GM23248 (cell line): ENCODE measurements around the gene COX7A2L. TPM values are rescaled to one million over a fixed set of nuclear protein-coding genes. Genes with fewer than 3 reads are reported as not detected.
A peak's percentile ranks its signal among the peaks of the same experiment; 100 is the strongest.

Source experiments
- DNase-seq: peaks from one replicate; pipeline ENCODE4 v3.0.0-alpha.2; 2015
- H2AFZ ChIP-seq: fragments of 200-600 bp; sonication (generic); 2 replicates; pipeline ENCODE4 v1.6.1; 2016; ENCODE audit warnings: antibody characterized with exemption
- H3F3A ChIP-seq: fragments of 200-600 bp; sonication (generic); 2 replicates; pipeline ENCODE4 v1.6.1; 2016; ENCODE audit warnings: mild to moderate bottlenecking, antibody characterized with exemption, mixed run types; ENCODE audit not compliant: insufficient read depth
- H3K27ac ChIP-seq: fragments of 200-600 bp; sonication (generic); 2 replicates; pipeline ENCODE4 v1.5.1; 2016; ENCODE audit warnings: mild to moderate bottlenecking
- H3K27me3 ChIP-seq: fragments of 200-600 bp; sonication (generic); replicated peaks from 2 replicates; pipeline ENCODE4 v1.6.1; 2016; ENCODE audit warnings: mild to moderate bottlenecking; ENCODE audit not compliant: insufficient read depth
- H3K36me3 ChIP-seq: fragments of 200-600 bp; sonication (generic); 2 replicates; pipeline ENCODE4 v1.6.1; 2016; ENCODE audit warnings: low read depth, mild to moderate bottlenecking
- H3K4me1 ChIP-seq: fragments of 200-600 bp; sonication (generic); 2 replicates; pipeline ENCODE4 v1.6.1; 2016; ENCODE audit warnings: mild to moderate bottlenecking; ENCODE audit not compliant: insufficient read depth
- H3K4me2 ChIP-seq: fragments of 200-600 bp; sonication (generic); one replicate; pipeline ENCODE4 v1.6.1; 2016; ENCODE audit warnings: mild to moderate bottlenecking; ENCODE audit not compliant: unreplicated experiment
- H3K4me3 ChIP-seq: fragments of 200-600 bp; sonication (generic); 2 replicates; pipeline ENCODE4 v1.5.1; 2016; ENCODE audit warnings: mild to moderate bottlenecking
- H3K79me2 ChIP-seq: fragments of 200-600 bp; sonication (generic); 2 replicates; pipeline ENCODE4 v1.6.1; 2016; ENCODE audit warnings: mild to moderate bottlenecking; ENCODE audit not compliant: insufficient read depth
- H3K9ac ChIP-seq: fragments of 200-600 bp; sonication (generic); 2 replicates; pipeline ENCODE4 v1.6.1; 2016; ENCODE audit warnings: mild to moderate bottlenecking
- H3K9me2 ChIP-seq: fragments of 200-600 bp; sonication (generic); 2 replicates; pipeline ENCODE4 v1.6.1; 2016; ENCODE audit warnings: mixed run types, mild to moderate bottlenecking, moderate library complexity; ENCODE audit not compliant: insufficient read depth
- H3K9me3 ChIP-seq: fragments of 200-600 bp; sonication (generic); one replicate; pipeline ENCODE4 v1.6.1; 2017; ENCODE audit warnings: low read depth
- H4K20me1 ChIP-seq: fragments of 200-600 bp; sonication (generic); 2 replicates; pipeline ENCODE4 v1.6.0; 2016; ENCODE audit not compliant: insufficient read depth
- EZH2 ChIP-seq: fragments of 200-600 bp; sonication (generic); IDR thresholded peaks from 2 replicates; pipeline ENCODE4 v1.6.1; 2018; ENCODE audit warnings: antibody characterized with exemption, mild to moderate bottlenecking; ENCODE audit not compliant: insufficient read depth, poor library complexity, severe bottlenecking
- EZH2phosphoT487 ChIP-seq: fragments of 200-600 bp; sonication (generic); IDR thresholded peaks from 2 replicates; pipeline ENCODE4 v1.6.1; 2018; ENCODE audit warnings: antibody characterized with exemption, moderate library complexity, mild to moderate bottlenecking, low read depth; ENCODE audit not compliant: insufficient read depth
- WGBS, 2 experiments: methylation state at CpG; one replicate each; pipeline ENCODE4 v1.1.6; 2015 to 2017; ENCODE audit warnings: low lambda C conversion rate in 2 of 2, low coverage in 1 of 2; ENCODE audit errors: missing lambda C conversion rate in 2 of 2; 5-methylcytosine and 5-hydroxymethylcytosine counted together
- in situ Hi-C: fragments of 300-500 bp; cut with MboI; formaldehyde crosslinking; loops from 2 replicates; pipeline ENCODE4 v1.15.0; 2020
- polyA plus RNA-seq: library from polyadenylated mRNA; unstranded; fragments of >200 nt; fragmentation: Nextera tagmentation; extraction: Ambion mirVana; gene quantifications from 2 replicates; pipeline ENCODE4 v1.2.1, GENCODE V29; 2016
- total RNA-seq: library from RNA; depleted of rRNA; stranded (reverse); fragments of >200 nt; shearing (Covaris generic); gene quantifications from 2 replicates; pipeline ENCODE4 v1.2.3, GENCODE V29; 2014

Gene COX7A2L
- total and polyA plus RNA-seq, 2 experiments from 2014 or later, result 166 to 202 TPM

- TF ChIP-seq EZH2phosphoT487, result no peak
- TF ChIP-seq EZH2, result no peak
- Histone ChIP-seq H3K36me3 (no peaks in the 10 kb centered on the region), H3K9me2 (no peaks in the 10 kb centered on the region), H3K4me1 (peaks cover 14% of the 10 kb centered on the region), H3F3A (peaks cover 6% of the 10 kb centered on the region; the same call in 1 of the 2 replicates), H3K4me2 (no peak overlapping the region), H3K27ac (no peak overlapping the region), H4K20me1 (no peaks in the 10 kb centered on the region), H3K27me3 (no peaks in the 10 kb centered on the region), H3K79me2 (peaks cover 13% of the 10 kb centered on the region), H3K9ac (no peak overlapping the region), H2AFZ (no peak overlapping the region), H3K9me3 (no peaks in the 10 kb centered on the region), H3K4me3 (no peak overlapping the region)
- WGBS, 2 experiments, result 22 to 27% methylated on average over 3 of the region's 3 CpGs
- no peak for DNase-seq
- in situ Hi-C loops, result no loop called here
Measured at GRCh38 chr2:42364658-42365057, 3.6 kb upstream of the COX7A2L start.

GRCh38 chr2:42363413-42363812 is 2.4 kb upstream of the COX7A2L start:
- Histone ChIP-seq H3K36me3 (no peaks in the 10 kb centered on the region), H2AFZ (no peak overlapping the region), H3K27ac (no peak overlapping the region), H3K4me3 (no peak overlapping the region), H3K79me2 (peaks cover 26% of the 10 kb centered on the region), H3K4me1 (peaks cover 26% of the 10 kb centered on the region), H3K9me2 (no peaks in the 10 kb centered on the region), H3K9ac (no peak overlapping the region), H3F3A (peaks cover 5% of the 10 kb centered on the region; the same call in 1 of the 2 replicates), H3K9me3 (no peaks in the 10 kb centered on the region), H3K4me2 (no peak overlapping the region), H3K27me3 (no peaks in the 10 kb centered on the region), H4K20me1 (no peaks in the 10 kb centered on the region)
- 68 to 70% methylated on average over 3 of the region's 3 CpGs for WGBS, 2 experiments
- in situ Hi-C loops, result no loop called here
- TF ChIP-seq EZH2 (no peak), EZH2phosphoT487 (no peak)
- no peak for DNase-seq

- H4K20me1 ChIP-seq, result peaks cover 8% of the 10 kb centered on the region; the same call in 1 of the 2 replicates
- 16 to 17% methylated on average over 6 of the region's 6 CpGs for WGBS, 2 experiments
- H3K27me3 ChIP-seq, result no peaks in the 10 kb centered on the region
- H2AFZ ChIP-seq, result peak overlapping the region; percentile 74
- no peaks in the 10 kb centered on the region for H3F3A ChIP-seq
- no peak overlapping the region for H3K27ac ChIP-seq
- no peaks in the 10 kb centered on the region for H3K9me3 ChIP-seq
- H3K4me1 ChIP-seq, result 0 out of 2 replicates have a peak, but pooled peaks cover 21% of the 10 kb centered on the region
- peak overlapping the region; percentile 66 for H3K4me2 ChIP-seq
- no peak for DNase-seq
- H3K79me2 ChIP-seq, result peaks cover 42% of the 10 kb centered on the region
- in situ Hi-C loops, result no loop called here
- no peaks in the 10 kb centered on the region for H3K36me3 ChIP-seq
- no peak overlapping the region for H3K9ac ChIP-seq
- H3K9me2 ChIP-seq, result no peaks in the 10 kb centered on the region
- peak overlapping the region; percentile 93 for H3K4me3 ChIP-seq
- TF ChIP-seq EZH2phosphoT487 (no peak), EZH2 (no peak)
Measured at GRCh38 chr2:42361728-42362283, 789 bp upstream of the COX7A2L start.

- TF ChIP-seq EZH2, result no peak
- no peak for TF ChIP-seq EZH2phosphoT487
- H4K20me1 ChIP-seq, result peaks cover 8% of the 10 kb centered on the region; the same call in 1 of the 2 replicates
- in situ Hi-C loops, result no loop called here
- H3K27me3 ChIP-seq, result no peaks in the 10 kb centered on the region
- no peaks in the 10 kb centered on the region for H3K9me3 ChIP-seq
- H3K4me2 ChIP-seq, result peak overlapping the region; percentile 98
- peak overlapping the region; percentile 74 for H2AFZ ChIP-seq
- no peaks in the 10 kb centered on the region for H3F3A ChIP-seq
- H3K4me3 ChIP-seq, result peak overlapping the region; percentile 93
- peak overlapping the region; percentile 93 for H3K27ac ChIP-seq
- 1% methylated on average over 15 of the region's 15 CpGs for WGBS, 2 experiments
- 0 out of 2 replicates have a peak, but pooled peaks cover 21% of the 10 kb centered on the region for H3K4me1 ChIP-seq
- peak overlapping the region; percentile 98 for H3K9ac ChIP-seq
- no peaks in the 10 kb centered on the region for H3K36me3 ChIP-seq
- peaks cover 55% of the 10 kb centered on the region for H3K79me2 ChIP-seq
- H3K9me2 ChIP-seq, result no peaks in the 10 kb centered on the region
- peak; percentile 51 for DNase-seq
Measured at GRCh38 chr2:42360493-42360889, 526 bp downstream of the COX7A2L start.
